ENCODE results near the gene COL21A1. TPM values are rescaled to one million over a fixed set of nuclear protein-coding genes. Genes with fewer than 3 reads are reported as not detected.

The COL21A1 gene
- total RNA-seq, 2 donors from 2014 or later = 4.8 to 13.3 TPM

DNA sequence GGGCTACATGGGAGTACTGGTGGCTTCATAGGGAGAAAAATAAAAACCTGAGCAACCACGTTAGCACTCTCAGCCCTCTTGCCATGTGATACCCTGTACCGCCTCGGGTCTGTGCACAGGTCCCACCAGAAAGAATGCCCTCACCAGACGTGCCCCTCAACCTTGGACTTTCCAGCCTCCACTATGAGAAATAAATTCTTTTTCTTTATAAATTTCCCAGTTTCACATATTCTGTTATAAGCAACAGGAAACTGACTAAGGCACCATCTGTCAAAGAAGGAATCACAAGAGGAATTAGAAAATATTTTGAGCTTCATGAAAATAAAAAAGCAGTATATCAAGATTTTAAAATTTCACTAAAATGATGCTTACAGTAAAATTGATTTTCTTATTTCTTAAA lies 203.6 kb downstream of the COL21A1 start:
- H3K9me3 ChIP-seq = no peaks in the 10 kb centered on the region
- 89% methylated on average over 4 of the region's 4 CpGs for WGBS
- TF ChIP-seq POLR2A (IDR thresholded peaks at IDR 0.05) (no peak), POLR2AphosphoS5 (IDR thresholded peaks at IDR 0.05) (no peak)
- TF ChIP-seq, protein P1, sequence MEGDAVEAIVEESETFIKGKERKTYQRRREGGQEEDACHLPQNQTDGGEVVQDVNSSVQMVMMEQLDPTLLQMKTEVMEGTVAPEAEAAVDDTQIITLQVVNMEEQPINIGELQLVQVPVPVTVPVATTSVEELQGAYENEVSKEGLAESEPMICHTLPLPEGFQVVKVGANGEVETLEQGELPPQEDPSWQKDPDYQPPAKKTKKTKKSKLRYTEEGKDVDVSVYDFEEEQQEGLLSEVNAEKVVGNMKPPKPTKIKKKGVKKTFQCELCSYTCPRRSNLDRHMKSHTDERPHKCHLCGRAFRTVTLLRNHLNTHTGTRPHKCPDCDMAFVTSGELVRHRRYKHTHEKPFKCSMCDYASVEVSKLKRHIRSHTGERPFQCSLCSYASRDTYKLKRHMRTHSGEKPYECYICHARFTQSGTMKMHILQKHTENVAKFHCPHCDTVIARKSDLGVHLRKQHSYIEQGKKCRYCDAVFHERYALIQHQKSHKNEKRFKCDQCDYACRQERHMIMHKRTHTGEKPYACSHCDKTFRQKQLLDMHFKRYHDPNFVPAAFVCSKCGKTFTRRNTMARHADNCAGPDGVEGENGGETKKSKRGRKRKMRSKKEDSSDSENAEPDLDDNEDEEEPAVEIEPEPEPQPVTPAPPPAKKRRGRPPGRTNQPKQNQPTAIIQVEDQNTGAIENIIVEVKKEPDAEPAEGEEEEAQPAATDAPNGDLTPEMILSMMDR (IDR thresholded peaks at IDR 0.05) = no peak

DNA sequence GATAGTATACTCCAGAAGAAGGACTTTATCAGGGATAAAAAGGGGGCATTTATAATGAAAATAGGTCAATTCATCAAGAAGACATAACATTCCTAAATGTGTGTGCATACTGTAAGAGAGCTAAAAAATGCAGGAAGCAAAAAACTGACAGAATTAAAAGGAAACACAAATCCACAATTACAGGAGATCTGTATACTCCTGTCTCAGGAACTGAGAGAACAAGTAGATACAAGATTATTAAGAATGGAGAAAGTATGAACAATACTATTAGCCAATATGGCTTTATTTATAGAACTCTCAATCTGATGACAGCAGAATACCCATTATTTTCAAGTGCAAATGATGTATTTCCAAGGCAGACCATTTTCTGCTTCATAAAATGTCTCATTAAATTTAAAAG lies 204.3 kb downstream of the COL21A1 start:
- Histone ChIP-seq H3K9me3 (no peaks in the 10 kb centered on the region), H3K4me3 (no peak overlapping the region), H3K4me1 (replicated peaks) (no peaks in the 10 kb centered on the region), H3K36me3 (no peaks in the 10 kb centered on the region), H3K27ac (no peak overlapping the region), H3K27me3 (replicated peaks; ENCODE audit: insufficient read depth) (no peaks in the 10 kb centered on the region)
- no peak for DNase-seq (ENCODE audit: low spot score)
- intact Hi-C loops (cut with DNase I) = loop anchor here (10.0 kb wide), 1 partner anchor 252 kb away; no protein-coding TSS in a partner anchor
- TF ChIP-seq, protein P1 (IDR thresholded peaks at IDR 0.05) = no peak
- no peak for TF ChIP-seq POLR2AphosphoS5 (IDR thresholded peaks at IDR 0.05)
- no peak for TF ChIP-seq POLR2A (IDR thresholded peaks at IDR 0.05)

More for the DNA sequence above, 203.6 kb downstream of the COL21A1 start:
- no peak for DNase-seq (ENCODE audit: low spot score)
- Histone ChIP-seq H3K27me3 (replicated peaks; ENCODE audit: insufficient read depth) (no peaks in the 10 kb centered on the region), H3K4me1 (replicated peaks) (no peaks in the 10 kb centered on the region), H3K4me3 (no peak overlapping the region), H3K27ac (no peak overlapping the region), H3K36me3 (no peaks in the 10 kb centered on the region)
- intact Hi-C loops (cut with DNase I) = loop anchor here (10.0 kb wide), 1 partner anchor 251 kb away; no protein-coding TSS in a partner anchor

DNA sequence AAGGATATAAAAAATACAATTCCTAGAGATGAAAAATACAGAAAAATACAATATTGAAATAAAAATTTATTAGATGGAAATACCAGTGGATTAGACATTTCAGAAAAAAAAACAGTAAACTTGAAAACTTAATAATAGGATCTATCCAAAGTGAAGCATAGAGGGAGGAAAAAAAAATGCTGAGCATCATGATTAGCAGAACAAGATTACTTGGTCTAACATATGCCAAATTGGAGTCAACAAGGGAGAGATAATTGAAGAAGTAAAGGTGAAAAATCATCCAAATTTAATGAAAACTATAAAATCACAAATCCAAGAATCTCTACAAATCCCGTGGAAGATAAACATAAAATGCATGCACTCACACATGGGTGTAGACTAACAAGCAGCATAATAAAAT lies 205.8 kb downstream of the COL21A1 start:
- TF ChIP-seq, protein P1 (IDR thresholded peaks at IDR 0.05) = no peak
- TF ChIP-seq POLR2AphosphoS5 (IDR thresholded peaks at IDR 0.05) (no peak), POLR2A (IDR thresholded peaks at IDR 0.05) (no peak)
- no peaks in the 10 kb centered on the region for H3K9me3 ChIP-seq
- DNase-seq (ENCODE audit: low spot score) = no peak
- no peak overlapping the region for H3K27ac ChIP-seq
- no peaks in the 10 kb centered on the region for H3K36me3 ChIP-seq
- no peaks in the 10 kb centered on the region for H3K4me1 ChIP-seq (replicated peaks)
- no peak overlapping the region for H3K4me3 ChIP-seq
- H3K27me3 ChIP-seq (replicated peaks; ENCODE audit: insufficient read depth) = no peaks in the 10 kb centered on the region
- 79% methylated on average over 1 of the region's 1 CpG for WGBS
- intact Hi-C loops (cut with DNase I) = loop anchor here (10.0 kb wide), 1 partner anchor 253 kb away; no protein-coding TSS in a partner anchor

DNA sequence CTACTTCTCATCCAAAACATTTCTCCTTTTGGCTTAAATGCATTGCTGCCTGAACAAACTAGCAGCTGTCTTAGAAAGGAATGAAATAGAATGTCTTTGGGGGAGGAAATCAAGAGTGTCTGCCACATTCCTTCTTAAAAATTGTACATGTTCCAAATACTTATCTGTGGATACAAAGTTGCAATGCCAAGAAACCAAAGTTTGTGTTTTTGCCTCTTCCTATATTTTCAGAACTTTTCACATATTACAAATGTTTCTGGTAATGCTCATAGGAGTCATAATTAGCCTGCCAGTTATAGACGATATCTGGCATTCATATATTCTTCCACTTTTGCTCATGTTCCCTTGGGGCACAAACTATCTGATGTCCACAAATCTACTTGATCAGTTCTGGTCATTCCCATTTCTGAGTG lies 206.5 kb downstream of the COL21A1 start:
- WGBS = 83% methylated on average over 1 of the region's 1 CpG
- Histone ChIP-seq H3K27me3 (replicated peaks; ENCODE audit: insufficient read depth) (no peaks in the 10 kb centered on the region), H3K4me1 (replicated peaks) (no peaks in the 10 kb centered on the region), H3K27ac (no peak overlapping the region), H3K36me3 (no peaks in the 10 kb centered on the region), H3K9me3 (no peaks in the 10 kb centered on the region), H3K4me3 (no peak overlapping the region)
- intact Hi-C loops (cut with DNase I) = loop anchor here (10.0 kb wide), 1 partner anchor 254 kb away; no protein-coding TSS in a partner anchor
- TF ChIP-seq POLR2A (IDR thresholded peaks at IDR 0.05) (no peak), POLR2AphosphoS5 (IDR thresholded peaks at IDR 0.05) (no peak)
- TF ChIP-seq, protein P1 (IDR thresholded peaks at IDR 0.05) = no peak
- no peak for DNase-seq (ENCODE audit: low spot score)

DNA sequence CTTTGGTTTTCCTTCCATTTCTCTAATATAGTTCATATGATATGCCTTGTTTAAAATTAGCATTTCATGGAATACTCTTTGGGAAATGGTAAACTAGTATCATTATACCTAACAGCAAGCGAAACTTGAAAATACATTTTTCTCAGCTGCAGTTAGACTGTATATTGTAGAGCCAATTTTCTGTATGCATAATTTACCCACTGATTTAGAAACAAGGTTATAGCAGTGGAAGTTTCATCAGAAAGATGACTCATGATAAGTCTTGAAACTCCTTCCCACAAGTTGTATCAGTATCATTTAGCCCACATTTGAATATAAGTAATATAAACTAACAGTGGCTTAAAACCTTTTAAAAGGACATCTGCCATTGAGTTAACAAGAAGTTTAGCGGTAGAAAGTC lies 207.2 kb downstream of the COL21A1 start:
- H3K4me3 ChIP-seq = no peak overlapping the region
- no peaks in the 10 kb centered on the region for H3K9me3 ChIP-seq
- no peaks in the 10 kb centered on the region for H3K4me1 ChIP-seq (replicated peaks)
- no peak overlapping the region for H3K27ac ChIP-seq
- intact Hi-C loops (cut with DNase I) = loop anchor here (10.0 kb wide), 1 partner anchor 255 kb away; no protein-coding TSS in a partner anchor
- H3K27me3 ChIP-seq (replicated peaks; ENCODE audit: insufficient read depth) = no peaks in the 10 kb centered on the region
- TF ChIP-seq POLR2A (IDR thresholded peaks at IDR 0.05) (no peak), POLR2AphosphoS5 (IDR thresholded peaks at IDR 0.05) (no peak)
- TF ChIP-seq, protein P1 (IDR thresholded peaks at IDR 0.05) = no peak
- DNase-seq (ENCODE audit: low spot score) = no peak
- WGBS = 95% methylated on average over 2 of the region's 2 CpGs
- H3K36me3 ChIP-seq = no peaks in the 10 kb centered on the region
